ENCODE measurements around the gene ACR. TPM values are rescaled to one million over a fixed set of nuclear protein-coding genes. Genes with fewer than 3 reads are reported as not detected.

ACR gene
- total RNA-seq, 1 experiment from 2014 or later: not detected

GRCh38 chr22:50708996-50709395 is 29.0 kb upstream of the ACR start:
- no peak for DNase-seq
- Histone ChIP-seq H3K79me2 (ENCODE audit: low read depth) (no peaks in the 10 kb centered on the region), H3K9me2 (ENCODE audit: insufficient read depth) (no peaks in the 10 kb centered on the region), H2AFZ (no peak overlapping the region), H4K20me1 (ENCODE audit: insufficient read depth) (no peaks in the 10 kb centered on the region), H3K27ac (no peak overlapping the region), H3K9me3 (ENCODE audit: insufficient read depth, low read depth) (no peaks in the 10 kb centered on the region), H3K4me2 (no peak overlapping the region), H3K36me3 (ENCODE audit: low read depth) (no peaks in the 10 kb centered on the region), H3K27me3 (ENCODE audit: insufficient read depth, low read depth) (no peaks in the 10 kb centered on the region), H3K4me1 (replicated peaks; ENCODE audit: insufficient read depth) (no peaks in the 10 kb centered on the region), H3F3A (ENCODE audit: insufficient read depth, low read depth) (no peaks in the 10 kb centered on the region; the same call in 1 of the 2 replicates), H3K4me3 (no peak overlapping the region)
- TF ChIP-seq EZH2 (IDR thresholded peaks at IDR 0.05; ENCODE audit: low read depth) (no peak), CTCF (conservative IDR thresholded peaks at IDR 0.05) (no peak)
- ChIA-PET POLR2A (ENCODE audit: unreplicated experiment) (no interaction called here), CTCF (no interaction called here)
- intact Hi-C loops (cut with micrococcal nuclease; ENCODE audit: unreplicated experiment): no loop called here
- no TSS peak for BruUV-seq (replicated peaks)

- no peak overlapping the region for H3K27ac ChIP-seq
- H3K9me2 ChIP-seq (ENCODE audit: insufficient read depth): no peaks in the 10 kb centered on the region
- no peaks in the 10 kb centered on the region for H3K36me3 ChIP-seq (ENCODE audit: low read depth)
- H4K20me1 ChIP-seq (ENCODE audit: insufficient read depth): no peaks in the 10 kb centered on the region
- no peaks in the 10 kb centered on the region for H3K4me1 ChIP-seq (replicated peaks; ENCODE audit: insufficient read depth)
- intact Hi-C loops (cut with micrococcal nuclease; ENCODE audit: unreplicated experiment): no loop called here
- no peaks in the 10 kb centered on the region for H3K9me3 ChIP-seq (ENCODE audit: insufficient read depth, low read depth)
- TF ChIP-seq CTCF (conservative IDR thresholded peaks at IDR 0.05) (no peak), EZH2 (IDR thresholded peaks at IDR 0.05; ENCODE audit: low read depth) (no peak)
- H3K79me2 ChIP-seq (ENCODE audit: low read depth): no peaks in the 10 kb centered on the region
- BruUV-seq (replicated peaks): no TSS peak
- ChIA-PET CTCF (no interaction called here), POLR2A (ENCODE audit: unreplicated experiment) (no interaction called here)
- DNase-seq: no peak
- no peaks in the 10 kb centered on the region; the same call in 1 of the 2 replicates for H3F3A ChIP-seq (ENCODE audit: insufficient read depth, low read depth)
- H3K4me2 ChIP-seq: no peak overlapping the region
- H3K27me3 ChIP-seq (ENCODE audit: insufficient read depth, low read depth): no peaks in the 10 kb centered on the region
- no peak overlapping the region for H2AFZ ChIP-seq
- no peak overlapping the region for H3K4me3 ChIP-seq
Measured at GRCh38 chr22:50710221-50710620, 27.8 kb upstream of the ACR start.

GRCh38 chr22:50710886-50711285 is 27.1 kb upstream of the ACR start:
- no peak overlapping the region for H3K27ac ChIP-seq
- no peak for TF ChIP-seq CTCF (conservative IDR thresholded peaks at IDR 0.05)
- no peak for TF ChIP-seq EZH2 (IDR thresholded peaks at IDR 0.05; ENCODE audit: low read depth)
- no peaks in the 10 kb centered on the region for H3K9me3 ChIP-seq (ENCODE audit: insufficient read depth, low read depth)
- no peaks in the 10 kb centered on the region for H4K20me1 ChIP-seq (ENCODE audit: insufficient read depth)
- H3K4me3 ChIP-seq: no peak overlapping the region
- H3K9me2 ChIP-seq (ENCODE audit: insufficient read depth): no peaks in the 10 kb centered on the region
- ChIA-PET CTCF (no interaction called here), POLR2A (ENCODE audit: unreplicated experiment) (no interaction called here)
- no peak for DNase-seq
- H3K79me2 ChIP-seq (ENCODE audit: low read depth): no peaks in the 10 kb centered on the region
- no peaks in the 10 kb centered on the region for H3K36me3 ChIP-seq (ENCODE audit: low read depth)
- H3K27me3 ChIP-seq (ENCODE audit: insufficient read depth, low read depth): no peaks in the 10 kb centered on the region
- no TSS peak for BruUV-seq (replicated peaks)
- H3F3A ChIP-seq (ENCODE audit: insufficient read depth, low read depth): no peaks in the 10 kb centered on the region; the same call in 1 of the 2 replicates
- H3K4me2 ChIP-seq: no peak overlapping the region
- no peaks in the 10 kb centered on the region for H3K4me1 ChIP-seq (replicated peaks; ENCODE audit: insufficient read depth)
- intact Hi-C loops (cut with micrococcal nuclease; ENCODE audit: unreplicated experiment): no loop called here
- no peak overlapping the region for H2AFZ ChIP-seq

Measured in PC-9 (cell line).